GM21381 (cell line): ENCODE data around the gene DBN1.

Experiments used
- ATAC-seq: cut with Tn5 transposase; IDR thresholded peaks from one replicate; pipeline ENCODE4 v1.9.1; 2021; ENCODE audit warnings: mild to moderate bottlenecking, moderate library complexity; ENCODE audit not compliant: unreplicated experiment

Gene DBN1

GRCh38 chr5:177473443-177474001 is at the start of gene DBN1:
TSS of gene DBN1 (minus strand) at chr5:177473634. CDS start at chr5:177473521, 113 bp downstream.
- peak; percentile 29 for ATAC-seq

- no peak for ATAC-seq
Measured at GRCh38 chr5:177520916-177521513, 47.6 kb upstream of the DBN1 start.

GRCh38 chr5:177520271-177520670 is 46.8 kb upstream of the DBN1 start:
- ATAC-seq: no peak

- ATAC-seq: no peak
Measured at GRCh38 chr5:177519463-177520235, 46.2 kb upstream of the DBN1 start.

GRCh38 chr5:177516601-177517568 is 43.5 kb upstream of the DBN1 start, which contains the start of gene DDX41:
TSS of gene DDX41 (minus strand) at chr5:177516961. CDS start at chr5:177516945, 16 bp downstream.
- ATAC-seq: peak; percentile 78

- no peak for ATAC-seq
Measured at GRCh38 chr5:177515580-177515979, 42.1 kb upstream of the DBN1 start.

GRCh38 chr5:177514541-177514940 is 41.1 kb upstream of the DBN1 start:
- no peak for ATAC-seq

- no peak for ATAC-seq
Measured at GRCh38 chr5:177513500-177513899, 40.1 kb upstream of the DBN1 start.

GRCh38 chr5:177512736-177513380 is 39.4 kb upstream of the DBN1 start:
- no peak for ATAC-seq

- ATAC-seq: no peak
Measured at GRCh38 chr5:177511796-177512675, 38.6 kb upstream of the DBN1 start.

- no peak for ATAC-seq
Measured at GRCh38 chr5:177511181-177511580, 37.7 kb upstream of the DBN1 start.

GRCh38 chr5:177510567-177511053 is 37.2 kb upstream of the DBN1 start:
- ATAC-seq: peak; percentile 29

GRCh38 chr5:177509991-177510566 is 36.6 kb upstream of the DBN1 start:
- ATAC-seq: peak; percentile 38

- no peak for ATAC-seq
Measured at GRCh38 chr5:177509381-177509951, 36.0 kb upstream of the DBN1 start, which contains the start of gene DOK3. TSS of gene DOK3 (minus strand) at chr5:177509826. CDS start at chr5:177509540, 286 bp downstream.

- ATAC-seq: no peak
Measured at GRCh38 chr5:177508837-177509236, 35.4 kb upstream of the DBN1 start.

- ATAC-seq: no peak
Measured at GRCh38 chr5:177508221-177508611, 34.8 kb upstream of the DBN1 start.

- no peak for ATAC-seq
Measured at GRCh38 chr5:177507596-177508220, 34.3 kb upstream of the DBN1 start.

- no peak for ATAC-seq
Measured at GRCh38 chr5:177507165-177507564, 33.7 kb upstream of the DBN1 start.
